ENCODE measurements around the gene GSKIP.

GSKIP gene

DNA sequence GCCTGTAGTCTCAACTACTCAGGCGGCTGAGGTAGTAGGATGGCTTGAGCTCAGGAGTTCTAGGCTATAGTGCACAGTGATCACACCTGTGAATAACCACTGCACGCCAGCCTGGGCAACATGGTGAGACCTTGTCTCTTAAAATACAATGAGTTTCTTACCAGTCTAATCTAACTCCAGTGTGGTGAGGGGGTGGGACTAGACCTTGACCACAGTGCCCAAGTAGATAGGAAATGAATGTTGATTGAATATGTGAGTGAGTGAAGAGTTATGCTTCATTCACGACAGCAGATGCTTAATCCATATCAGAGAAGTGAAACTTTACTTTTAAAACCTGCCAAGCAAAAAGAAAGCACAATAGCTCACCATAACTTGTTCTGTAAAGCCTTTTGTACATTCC, 17.4 kb downstream of the GSKIP start:
- TF ChIP-seq GABPA (IDR thresholded peaks at IDR 0.05; ENCODE audit: low read depth) = no peak
- TF ChIP-seq, protein P1, sequence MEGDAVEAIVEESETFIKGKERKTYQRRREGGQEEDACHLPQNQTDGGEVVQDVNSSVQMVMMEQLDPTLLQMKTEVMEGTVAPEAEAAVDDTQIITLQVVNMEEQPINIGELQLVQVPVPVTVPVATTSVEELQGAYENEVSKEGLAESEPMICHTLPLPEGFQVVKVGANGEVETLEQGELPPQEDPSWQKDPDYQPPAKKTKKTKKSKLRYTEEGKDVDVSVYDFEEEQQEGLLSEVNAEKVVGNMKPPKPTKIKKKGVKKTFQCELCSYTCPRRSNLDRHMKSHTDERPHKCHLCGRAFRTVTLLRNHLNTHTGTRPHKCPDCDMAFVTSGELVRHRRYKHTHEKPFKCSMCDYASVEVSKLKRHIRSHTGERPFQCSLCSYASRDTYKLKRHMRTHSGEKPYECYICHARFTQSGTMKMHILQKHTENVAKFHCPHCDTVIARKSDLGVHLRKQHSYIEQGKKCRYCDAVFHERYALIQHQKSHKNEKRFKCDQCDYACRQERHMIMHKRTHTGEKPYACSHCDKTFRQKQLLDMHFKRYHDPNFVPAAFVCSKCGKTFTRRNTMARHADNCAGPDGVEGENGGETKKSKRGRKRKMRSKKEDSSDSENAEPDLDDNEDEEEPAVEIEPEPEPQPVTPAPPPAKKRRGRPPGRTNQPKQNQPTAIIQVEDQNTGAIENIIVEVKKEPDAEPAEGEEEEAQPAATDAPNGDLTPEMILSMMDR (IDR thresholded peaks at IDR 0.05; ENCODE audit: insufficient read depth, low read length) = no peak
- TF ChIP-seq, protein P2, sequence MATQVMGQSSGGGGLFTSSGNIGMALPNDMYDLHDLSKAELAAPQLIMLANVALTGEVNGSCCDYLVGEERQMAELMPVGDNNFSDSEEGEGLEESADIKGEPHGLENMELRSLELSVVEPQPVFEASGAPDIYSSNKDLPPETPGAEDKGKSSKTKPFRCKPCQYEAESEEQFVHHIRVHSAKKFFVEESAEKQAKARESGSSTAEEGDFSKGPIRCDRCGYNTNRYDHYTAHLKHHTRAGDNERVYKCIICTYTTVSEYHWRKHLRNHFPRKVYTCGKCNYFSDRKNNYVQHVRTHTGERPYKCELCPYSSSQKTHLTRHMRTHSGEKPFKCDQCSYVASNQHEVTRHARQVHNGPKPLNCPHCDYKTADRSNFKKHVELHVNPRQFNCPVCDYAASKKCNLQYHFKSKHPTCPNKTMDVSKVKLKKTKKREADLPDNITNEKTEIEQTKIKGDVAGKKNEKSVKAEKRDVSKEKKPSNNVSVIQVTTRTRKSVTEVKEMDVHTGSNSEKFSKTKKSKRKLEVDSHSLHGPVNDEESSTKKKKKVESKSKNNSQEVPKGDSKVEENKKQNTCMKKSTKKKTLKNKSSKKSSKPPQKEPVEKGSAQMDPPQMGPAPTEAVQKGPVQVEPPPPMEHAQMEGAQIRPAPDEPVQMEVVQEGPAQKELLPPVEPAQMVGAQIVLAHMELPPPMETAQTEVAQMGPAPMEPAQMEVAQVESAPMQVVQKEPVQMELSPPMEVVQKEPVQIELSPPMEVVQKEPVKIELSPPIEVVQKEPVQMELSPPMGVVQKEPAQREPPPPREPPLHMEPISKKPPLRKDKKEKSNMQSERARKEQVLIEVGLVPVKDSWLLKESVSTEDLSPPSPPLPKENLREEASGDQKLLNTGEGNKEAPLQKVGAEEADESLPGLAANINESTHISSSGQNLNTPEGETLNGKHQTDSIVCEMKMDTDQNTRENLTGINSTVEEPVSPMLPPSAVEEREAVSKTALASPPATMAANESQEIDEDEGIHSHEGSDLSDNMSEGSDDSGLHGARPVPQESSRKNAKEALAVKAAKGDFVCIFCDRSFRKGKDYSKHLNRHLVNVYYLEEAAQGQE (IDR thresholded peaks at IDR 0.05; ENCODE audit: insufficient replicate concordance, low read depth) = no peak
- TF ChIP-seq POLR2AphosphoS5 (IDR thresholded peaks at IDR 0.05; ENCODE audit: low read depth) = no peak
- TF ChIP-seq SPI1 (IDR thresholded peaks at IDR 0.05; ENCODE audit: borderline replicate concordance, low read depth) = no peak
- no peak overlapping the region for H3K4me3 ChIP-seq (replicated peaks; ENCODE audit: insufficient read depth, low read length)
- DNase-seq (ENCODE audit: low read depth in 1 of 2, low spot score in 1 of 2) = no peak
- no peaks in the 10 kb centered on the region for H3K27me3 ChIP-seq (ENCODE audit: insufficient read depth, poor library complexity, severe bottlenecking)
- no peak overlapping the region for H3K27ac ChIP-seq (replicated peaks)

DNA sequence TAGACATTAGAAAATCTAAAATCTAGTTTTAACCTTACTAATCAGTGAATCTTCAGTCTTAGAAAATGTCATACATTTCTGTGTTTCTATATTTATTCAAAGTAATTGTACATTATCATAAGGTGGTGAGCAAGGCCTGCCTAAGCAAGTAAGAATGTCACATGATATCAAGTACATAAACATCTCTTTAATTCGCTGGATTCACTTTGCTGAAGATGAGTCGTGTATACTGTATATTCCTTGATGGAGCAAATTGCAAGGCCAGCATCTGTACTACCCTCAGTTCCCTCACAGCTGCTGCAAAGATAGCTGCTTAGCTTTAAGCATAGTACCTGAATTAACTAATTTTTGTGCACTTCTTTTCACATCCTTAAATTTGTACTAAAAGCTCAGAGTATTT, 20.1 kb downstream of the GSKIP start:
- Histone ChIP-seq H3K4me3 (replicated peaks; ENCODE audit: insufficient read depth, low read length) (no peak overlapping the region), H3K27me3 (ENCODE audit: insufficient read depth, poor library complexity, severe bottlenecking) (no peaks in the 10 kb centered on the region), H3K27ac (replicated peaks) (no peak overlapping the region)
- DNase-seq (ENCODE audit: low read depth in 1 of 2, low spot score in 1 of 2) = no peak
- TF ChIP-seq, protein P1 (IDR thresholded peaks at IDR 0.05; ENCODE audit: insufficient read depth, low read length) = no peak
- no peak for TF ChIP-seq GABPA (IDR thresholded peaks at IDR 0.05; ENCODE audit: low read depth)
- no peak for TF ChIP-seq POLR2AphosphoS5 (IDR thresholded peaks at IDR 0.05; ENCODE audit: low read depth)
- TF ChIP-seq SPI1 (IDR thresholded peaks at IDR 0.05; ENCODE audit: borderline replicate concordance, low read depth) = no peak
- TF ChIP-seq, protein P2 (IDR thresholded peaks at IDR 0.05; ENCODE audit: insufficient replicate concordance, low read depth) = no peak

DNA sequence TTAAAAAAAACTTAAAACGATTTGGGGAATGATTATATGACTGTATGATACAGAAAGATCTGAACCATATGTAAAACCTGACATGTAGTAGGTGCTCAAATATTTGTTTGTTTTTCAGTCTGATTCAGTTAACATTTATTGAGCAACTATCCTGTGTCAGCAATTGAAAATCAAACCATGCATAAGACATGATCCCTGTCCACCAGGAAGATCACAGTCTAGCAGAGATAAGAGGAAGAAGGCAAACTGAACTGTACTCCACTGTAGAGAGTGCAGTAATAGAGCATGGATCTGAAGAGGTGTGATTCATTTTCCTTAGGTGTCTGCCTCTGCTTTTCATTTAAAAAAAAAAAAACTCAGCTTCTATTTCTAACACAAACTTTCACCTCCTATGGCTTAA, 20.7 kb downstream of the GSKIP start:
- TF ChIP-seq, protein P1 (IDR thresholded peaks at IDR 0.05; ENCODE audit: insufficient read depth, low read length) = no peak
- no peak for TF ChIP-seq SPI1 (IDR thresholded peaks at IDR 0.05; ENCODE audit: borderline replicate concordance, low read depth)
- DNase-seq (ENCODE audit: low read depth in 1 of 2, low spot score in 1 of 2) = no peak
- no peaks in the 10 kb centered on the region for H3K27me3 ChIP-seq (ENCODE audit: insufficient read depth, poor library complexity, severe bottlenecking)
- H3K27ac ChIP-seq (replicated peaks) = no peak overlapping the region
- no peak overlapping the region for H3K4me3 ChIP-seq (replicated peaks; ENCODE audit: insufficient read depth, low read length)

DNA sequence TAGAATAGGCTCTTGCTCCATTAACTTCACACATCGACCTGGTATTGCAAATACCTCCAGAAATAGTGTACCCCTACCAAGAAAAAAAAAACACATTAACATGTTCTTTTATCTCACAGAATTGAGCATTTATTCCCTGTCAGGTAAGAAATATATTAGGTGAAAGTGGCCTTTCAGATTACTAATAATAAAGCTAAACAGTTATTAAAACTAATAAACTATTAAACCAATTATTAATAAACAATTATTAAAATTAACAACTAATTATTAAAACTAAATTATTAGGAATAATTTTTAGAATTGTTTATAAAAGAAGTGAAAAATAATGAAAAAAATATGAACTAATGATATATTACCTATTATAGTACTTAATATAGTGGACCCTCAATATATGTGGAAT, 21.4 kb downstream of the GSKIP start:
- H3K4me3 ChIP-seq (replicated peaks; ENCODE audit: insufficient read depth, low read length) = no peak overlapping the region
- no peaks in the 10 kb centered on the region for H3K27me3 ChIP-seq (ENCODE audit: insufficient read depth, poor library complexity, severe bottlenecking)
- no peak for DNase-seq (ENCODE audit: low read depth in 1 of 2, low spot score in 1 of 2)
- H3K27ac ChIP-seq (replicated peaks) = no peak overlapping the region
- TF ChIP-seq, protein P1 (IDR thresholded peaks at IDR 0.05; ENCODE audit: insufficient read depth, low read length) = no peak
- TF ChIP-seq POLR2AphosphoS5 (IDR thresholded peaks at IDR 0.05; ENCODE audit: low read depth) (no peak), SPI1 (IDR thresholded peaks at IDR 0.05; ENCODE audit: borderline replicate concordance, low read depth) (no peak), GABPA (IDR thresholded peaks at IDR 0.05; ENCODE audit: low read depth) (no peak)
- TF ChIP-seq, protein P2 (IDR thresholded peaks at IDR 0.05; ENCODE audit: insufficient replicate concordance, low read depth) = no peak
